22Rv1 (cell line): ENCODE measurements around the gene TP73.
A peak's percentile ranks its signal among the peaks of the same experiment; 100 is the strongest.

Experiments used
- H3K27ac ChIP-seq: fragments of 450-650 bp; 2 replicates; pipeline ENCODE4 v1.5.1; 2017
- ZFX ChIP-seq: fragments of 450-650 bp; IDR thresholded peaks from 2 replicates; pipeline ENCODE4 v1.6.1; 2017; ENCODE audit warnings: antibody characterized with exemption, borderline replicate concordance
- TF ChIP-seq, protein P1 (sequence below): fragments of 450-650 bp; IDR thresholded peaks from 2 replicates; pipeline ENCODE4 v1.5.1; 2017; ENCODE audit warnings: mild to moderate bottlenecking

TP73 gene

DNA sequence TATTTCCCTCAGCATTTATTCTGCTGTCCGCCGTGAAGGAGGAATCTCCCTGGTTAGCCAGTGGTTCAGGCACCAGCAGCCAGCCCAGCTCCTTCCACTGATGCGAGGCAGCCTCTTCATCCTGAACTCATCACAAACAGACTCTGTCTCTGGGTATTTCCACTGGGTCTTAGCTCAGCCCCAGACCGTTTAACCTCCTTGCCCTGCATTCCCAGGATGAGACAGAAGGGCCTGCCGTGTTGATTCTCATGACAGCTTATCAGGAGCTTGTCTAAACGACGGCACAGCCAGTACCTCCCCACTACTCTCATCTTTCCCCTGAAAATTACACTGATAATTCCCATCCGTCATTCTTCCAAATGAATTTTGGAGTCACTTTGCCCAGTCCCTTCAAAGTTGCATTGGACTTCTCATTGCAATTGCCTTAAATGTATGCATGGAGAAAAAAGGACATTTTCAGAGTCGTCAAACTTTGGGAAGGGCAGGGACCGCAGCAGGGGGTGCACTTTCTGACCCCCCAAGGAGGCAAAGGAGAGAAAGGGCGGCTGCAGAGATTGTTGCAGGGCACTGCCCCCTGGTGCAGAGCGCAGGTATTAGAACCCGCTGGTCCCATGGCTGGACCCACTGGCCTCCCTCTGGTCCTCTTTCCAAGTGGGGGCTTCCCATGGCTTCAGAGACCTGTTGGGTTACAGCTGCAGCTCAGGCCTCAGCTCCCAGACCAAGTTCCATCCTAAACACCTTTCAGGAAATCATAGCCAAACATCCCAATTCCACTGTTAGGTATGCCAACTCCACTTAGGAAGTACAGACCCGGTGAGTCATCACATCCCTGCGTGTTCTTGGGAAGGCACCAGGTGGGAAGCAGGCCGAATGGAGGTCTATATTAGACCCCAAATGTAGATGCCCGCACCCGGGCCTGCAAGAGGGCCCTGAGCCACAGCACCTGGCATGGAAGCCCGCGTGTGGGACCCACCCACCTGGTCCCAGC lies 37.3 kb upstream of the TP73 start:
- no peak overlapping the region for H3K27ac ChIP-seq
- TF ChIP-seq, protein P1, sequence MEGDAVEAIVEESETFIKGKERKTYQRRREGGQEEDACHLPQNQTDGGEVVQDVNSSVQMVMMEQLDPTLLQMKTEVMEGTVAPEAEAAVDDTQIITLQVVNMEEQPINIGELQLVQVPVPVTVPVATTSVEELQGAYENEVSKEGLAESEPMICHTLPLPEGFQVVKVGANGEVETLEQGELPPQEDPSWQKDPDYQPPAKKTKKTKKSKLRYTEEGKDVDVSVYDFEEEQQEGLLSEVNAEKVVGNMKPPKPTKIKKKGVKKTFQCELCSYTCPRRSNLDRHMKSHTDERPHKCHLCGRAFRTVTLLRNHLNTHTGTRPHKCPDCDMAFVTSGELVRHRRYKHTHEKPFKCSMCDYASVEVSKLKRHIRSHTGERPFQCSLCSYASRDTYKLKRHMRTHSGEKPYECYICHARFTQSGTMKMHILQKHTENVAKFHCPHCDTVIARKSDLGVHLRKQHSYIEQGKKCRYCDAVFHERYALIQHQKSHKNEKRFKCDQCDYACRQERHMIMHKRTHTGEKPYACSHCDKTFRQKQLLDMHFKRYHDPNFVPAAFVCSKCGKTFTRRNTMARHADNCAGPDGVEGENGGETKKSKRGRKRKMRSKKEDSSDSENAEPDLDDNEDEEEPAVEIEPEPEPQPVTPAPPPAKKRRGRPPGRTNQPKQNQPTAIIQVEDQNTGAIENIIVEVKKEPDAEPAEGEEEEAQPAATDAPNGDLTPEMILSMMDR: peak; percentile 87
- TF ChIP-seq ZFX: no peak

DNA sequence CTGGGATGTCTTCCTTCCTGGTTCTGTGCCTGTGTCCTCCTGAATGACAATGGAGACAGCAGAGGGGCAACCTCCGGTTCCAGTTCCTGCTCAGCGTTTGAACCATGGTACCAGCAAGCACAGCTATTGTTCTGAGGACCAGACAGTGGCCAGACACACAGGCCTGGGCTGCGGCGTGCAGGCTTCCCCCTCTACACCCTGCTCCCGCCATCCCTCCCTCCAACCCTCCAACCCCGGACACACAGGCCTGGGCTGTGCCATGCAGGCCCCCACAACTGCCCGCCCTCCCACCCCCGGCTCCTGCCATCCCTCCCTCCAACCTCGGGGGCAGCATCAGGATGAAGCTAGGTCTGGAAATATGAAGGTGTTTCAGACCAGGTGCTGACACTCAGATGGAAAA lies 35.5 kb upstream of the TP73 start:
- no peak for TF ChIP-seq ZFX
- TF ChIP-seq, protein P1: no peak
- no peak overlapping the region for H3K27ac ChIP-seq

DNA sequence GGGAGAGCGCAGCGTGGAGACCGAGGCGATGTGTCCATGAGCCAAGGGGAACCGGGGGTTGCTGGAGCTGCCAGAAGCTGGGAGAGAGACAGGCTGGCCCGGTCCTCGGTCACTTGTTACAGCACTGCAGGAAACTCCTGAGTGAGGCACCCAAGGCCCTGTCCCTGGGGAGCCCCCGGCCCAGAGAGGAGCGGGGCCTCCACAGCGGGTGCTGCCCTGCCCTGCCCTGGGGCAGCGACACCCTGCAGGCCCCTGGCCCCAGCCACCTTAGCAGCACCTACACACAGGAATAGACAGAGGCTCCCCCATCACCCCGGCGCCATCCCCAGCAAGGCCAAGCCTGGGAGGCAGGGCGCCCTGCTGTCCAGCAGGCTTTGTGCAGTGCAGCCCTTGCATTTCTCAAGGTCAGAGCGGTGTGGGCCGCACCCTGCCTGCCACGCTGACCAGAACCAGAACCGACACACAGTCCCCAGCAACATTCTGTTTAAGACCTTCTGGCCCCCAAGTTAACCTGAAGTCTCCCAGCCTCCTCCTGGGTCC lies 34.4 kb upstream of the TP73 start:
- no peak overlapping the region for H3K27ac ChIP-seq
- TF ChIP-seq, protein P1: no peak
- TF ChIP-seq ZFX: no peak

DNA sequence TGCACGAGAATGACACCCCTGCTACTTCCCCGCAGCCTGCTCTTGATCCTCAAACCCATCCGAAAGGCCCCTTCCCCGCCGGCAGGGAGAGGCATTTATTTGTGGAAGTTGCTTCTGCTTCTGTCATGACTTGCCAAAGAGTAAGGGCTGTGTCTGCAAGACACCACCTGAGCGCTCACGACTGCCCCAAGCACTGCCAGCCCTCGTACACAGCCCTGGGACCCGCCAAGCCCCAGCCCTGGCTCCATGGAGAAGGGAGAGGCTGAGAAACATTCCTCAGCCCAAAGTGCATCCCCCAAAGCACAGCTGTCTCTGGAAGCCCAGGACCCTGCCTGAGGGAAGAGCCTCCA lies 33.8 kb upstream of the TP73 start:
- no peak for TF ChIP-seq ZFX
- TF ChIP-seq, protein P1: no peak
- no peak overlapping the region for H3K27ac ChIP-seq

DNA sequence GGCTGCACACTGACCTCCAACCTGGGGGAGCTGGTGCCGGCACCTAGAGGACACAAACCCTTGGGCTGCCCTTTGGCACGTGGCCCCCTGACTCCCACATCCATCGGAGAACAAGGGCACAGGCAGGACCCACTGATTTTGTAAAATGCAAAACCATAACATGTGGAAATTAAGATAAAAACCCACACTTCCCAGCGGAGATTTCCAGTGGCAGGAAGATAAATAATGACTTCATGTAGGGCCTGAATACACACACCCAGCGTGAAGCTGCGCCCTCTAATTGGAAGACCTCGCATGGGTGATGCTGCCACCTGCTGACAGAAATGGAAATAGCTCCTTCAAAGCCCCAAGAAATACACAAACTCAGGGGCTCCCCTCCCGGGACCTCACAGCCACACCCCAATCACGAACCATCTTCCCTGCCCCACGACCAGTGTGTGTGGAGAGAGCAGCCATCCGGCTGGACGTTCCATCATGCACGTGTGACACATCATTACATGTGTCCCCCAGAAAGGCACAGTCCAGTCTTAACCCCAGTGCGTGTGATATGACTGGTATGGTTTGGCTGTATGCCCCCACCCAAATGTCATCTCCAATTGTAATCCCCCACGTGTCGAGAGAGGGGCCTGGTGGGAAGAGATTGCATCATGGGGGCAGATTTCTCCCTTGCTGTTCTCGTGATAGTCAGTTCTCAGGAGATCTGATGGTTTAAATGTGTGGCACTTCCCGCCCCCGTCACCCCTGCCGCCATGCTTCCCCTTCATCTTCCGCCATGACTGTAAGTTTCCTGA lies 33.2 kb upstream of the TP73 start:
- H3K27ac ChIP-seq: no peak overlapping the region
- TF ChIP-seq, protein P1: peak; percentile 91
- TF ChIP-seq ZFX: no peak

DNA sequence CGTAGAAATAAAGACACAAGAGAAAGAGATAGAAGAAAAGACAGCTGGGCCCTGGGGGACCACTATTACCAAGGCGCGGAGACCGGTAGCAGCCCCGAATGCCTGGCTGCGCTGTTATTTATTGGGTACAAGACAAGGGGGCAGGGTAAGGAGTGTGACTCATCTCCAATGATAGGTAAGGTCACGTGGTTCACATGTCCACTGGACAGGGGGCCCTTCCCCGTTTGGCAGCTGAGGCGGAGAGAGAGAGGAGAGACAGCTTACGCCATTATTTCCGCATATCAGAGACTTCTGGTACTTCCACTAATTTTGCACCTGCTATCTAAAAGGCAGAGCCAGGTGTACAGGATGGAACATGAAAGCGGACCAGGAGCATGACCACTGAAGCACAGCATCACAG lies 31.6 kb upstream of the TP73 start:
- no peak for TF ChIP-seq ZFX
- TF ChIP-seq, protein P1: no peak
- no peak overlapping the region for H3K27ac ChIP-seq
